ENCODE data around the gene SIRPB2. TPM values are rescaled to one million over a fixed set of nuclear protein-coding genes. Genes with fewer than 3 reads are reported as not detected.

The SIRPB2 gene
- total and polyA plus RNA-seq, 2 of the 4 experiments (the other 2 are of a cell fraction) = not detected

GRCh38 chr20:1474817-1475603 lies 16.2 kb downstream of the SIRPB2 start:
- peak overlapping the region; percentile 1 for H2AK9ac ChIP-seq (replicated peaks; ENCODE audit: low read depth, low read length, poor library complexity)
- TF ChIP-seq MAZ (IDR thresholded peaks at IDR 0.05; ENCODE audit: borderline replicate concordance, low read depth, low read length) = no peak
- TF ChIP-seq, protein P1, sequence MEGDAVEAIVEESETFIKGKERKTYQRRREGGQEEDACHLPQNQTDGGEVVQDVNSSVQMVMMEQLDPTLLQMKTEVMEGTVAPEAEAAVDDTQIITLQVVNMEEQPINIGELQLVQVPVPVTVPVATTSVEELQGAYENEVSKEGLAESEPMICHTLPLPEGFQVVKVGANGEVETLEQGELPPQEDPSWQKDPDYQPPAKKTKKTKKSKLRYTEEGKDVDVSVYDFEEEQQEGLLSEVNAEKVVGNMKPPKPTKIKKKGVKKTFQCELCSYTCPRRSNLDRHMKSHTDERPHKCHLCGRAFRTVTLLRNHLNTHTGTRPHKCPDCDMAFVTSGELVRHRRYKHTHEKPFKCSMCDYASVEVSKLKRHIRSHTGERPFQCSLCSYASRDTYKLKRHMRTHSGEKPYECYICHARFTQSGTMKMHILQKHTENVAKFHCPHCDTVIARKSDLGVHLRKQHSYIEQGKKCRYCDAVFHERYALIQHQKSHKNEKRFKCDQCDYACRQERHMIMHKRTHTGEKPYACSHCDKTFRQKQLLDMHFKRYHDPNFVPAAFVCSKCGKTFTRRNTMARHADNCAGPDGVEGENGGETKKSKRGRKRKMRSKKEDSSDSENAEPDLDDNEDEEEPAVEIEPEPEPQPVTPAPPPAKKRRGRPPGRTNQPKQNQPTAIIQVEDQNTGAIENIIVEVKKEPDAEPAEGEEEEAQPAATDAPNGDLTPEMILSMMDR (conservative IDR thresholded peaks at IDR 0.05; ENCODE audit: low read depth, low read length) = 0 out of 2 replicates have a peak, but pooled peaks have one; percentile 3
- no peaks in the 10 kb centered on the region for H3K79me1 ChIP-seq (ENCODE audit: low read depth in 1 of 2, low read length in 2 of 2)
- intact Hi-C loops (cut with micrococcal nuclease) (loop anchor here (10.0 kb wide), 1 partner anchor 660 kb away; no protein-coding TSS in a partner anchor), in situ Hi-C loops (cut with MboI; ENCODE audit: low sequenced_read_pairs) (no loop called here), dilution Hi-C loops (cut with HindIII; ENCODE audit: low sequenced_read_pairs, unreplicated experiment) (no loop called here)
- no peak overlapping the region for H4K8ac ChIP-seq (ENCODE audit: low read depth in 2 of 2, low read length in 2 of 2)
- no peak for DNase-seq
- no peak overlapping the region for H3K4me3 ChIP-seq (ENCODE audit: insufficient read depth, low read depth, low read length)
- no peaks in the 10 kb centered on the region; the same call in 1 of the 2 replicates for H3K27me3 ChIP-seq (ENCODE audit: control insufficient read depth, insufficient read depth, low read length)
- no peak overlapping the region for H3K23ac ChIP-seq (ENCODE audit: low read depth, low read length)
- no peak for ATAC-seq (ENCODE audit: low read depth)
- no peak overlapping the region for H2BK20ac ChIP-seq (ENCODE audit: low read depth, low read length)
- H3K18ac ChIP-seq (ENCODE audit: low read depth, low read length) = no peak overlapping the region
- no peak overlapping the region for H4K5ac ChIP-seq (ENCODE audit: low read depth, low read length)
- CTCF ChIA-PET = interaction anchor here (1.0 kb wide), 1 partner anchor 29 kb away, joined by 3 read pairs; no protein-coding TSS in a partner anchor
- no peak overlapping the region for H3K27ac ChIP-seq (ENCODE audit: insufficient read depth, low read length)
- H3K56ac ChIP-seq (ENCODE audit: extremely low read depth, insufficient read depth, low read length) = no peak overlapping the region
- peaks cover 6% of the 10 kb centered on the region; the same call in 1 of the 2 replicates for H3K4me1 ChIP-seq (ENCODE audit: control insufficient read depth, insufficient read depth, low read length)
- no peak overlapping the region for H4K91ac ChIP-seq (ENCODE audit: insufficient read depth, low read depth, low read length)
- no peak overlapping the region for H3K4ac ChIP-seq (ENCODE audit: low read depth, low read length)
- H4K20me1 ChIP-seq (ENCODE audit: insufficient read depth, low read length) = no peaks in the 10 kb centered on the region
- WGBS, 2 experiments (ENCODE audit: extremely low coverage in 2 of 2, insufficient read length in 1 of 2) = 70% methylated on average over 2 of the region's 4 CpGs; no CpG with 5 or more reads in 1 of the 2 experiments
- H3K36me3 ChIP-seq (ENCODE audit: control insufficient read depth, insufficient read depth, low read length) = no peaks in the 10 kb centered on the region
- no TSS peak for BruUV-seq (replicated peaks)
- H3K14ac ChIP-seq (replicated peaks; ENCODE audit: low read depth, low read length) = no peak overlapping the region
- no peaks in the 10 kb centered on the region for H3K9me3 ChIP-seq (ENCODE audit: control insufficient read depth, insufficient read depth, low read length)
- no peak overlapping the region for H3K9ac ChIP-seq (ENCODE audit: low read depth, low read length)
- no peak overlapping the region for H2AK5ac ChIP-seq (ENCODE audit: low read depth, low read length)
- H2AFZ ChIP-seq (replicated peaks; ENCODE audit: low read length, poor library complexity) = no peak overlapping the region
- H2BK5ac ChIP-seq (ENCODE audit: low read depth, low read length, poor library complexity, severe bottlenecking) = no peak overlapping the region
- no peak overlapping the region for H2BK15ac ChIP-seq (ENCODE audit: low read depth, low read length)
- POLR2A ChIA-PET (ENCODE audit: unreplicated experiment) = no interaction called here
- H3K9me1 ChIP-seq (ENCODE audit: insufficient read depth, low read length) = peaks cover 10% of the 10 kb centered on the region
- H3K4me2 ChIP-seq (ENCODE audit: low read depth, low read length) = no peak overlapping the region
- H2BK120ac ChIP-seq (ENCODE audit: low read depth, low read length) = no peak overlapping the region
